CD4-positive, CD25-positive, alpha-beta regulatory T cell (primary cell): ENCODE measurements around the gene BICC1. TPM values are rescaled to one million over a fixed set of nuclear protein-coding genes. Genes with fewer than 3 reads are reported as not detected.

Source experiments
- ATAC-seq, 2 donors: fragments of 150-1000 bp; cut with Tn5 transposase; one replicate each; pipeline ENCODE4 v1.10.0; 2021; ENCODE audit warnings: low read depth in 2 of 2, moderate number of reproducible peaks in 2 of 2, moderate library complexity in 1 of 2
- DNase-seq, 3 donors: peaks; one replicate each; pipeline versions ENCODE4 v3.0.0 to v3.0.0-alpha.2; 2012 to 2022; ENCODE audit warnings: mixed read lengths in 1 of 3
- H3K27ac ChIP-seq: one replicate; pipeline ENCODE4 v1.7.0; 2013; ENCODE audit warnings: mild to moderate bottlenecking, low read length; ENCODE audit not compliant: insufficient read depth, poor library complexity, severe bottlenecking
- H3K27me3 ChIP-seq: one replicate; pipeline ENCODE4 v1.7.0; 2013; ENCODE audit warnings: low read length; ENCODE audit not compliant: control insufficient read depth, insufficient read depth
- H3K36me3 ChIP-seq: one replicate; pipeline ENCODE4 v1.7.0; 2013; ENCODE audit warnings: mild to moderate bottlenecking, low read length, moderate library complexity; ENCODE audit not compliant: control insufficient read depth, insufficient read depth
- H3K4me1 ChIP-seq: 2 replicates; pipeline ENCODE4 v1.7.0; 2013; ENCODE audit warnings: mild to moderate bottlenecking, low read length; ENCODE audit not compliant: insufficient read depth, control insufficient read depth, poor library complexity, severe bottlenecking
- H3K4me3 ChIP-seq: one replicate; pipeline ENCODE4 v1.7.0; 2013; ENCODE audit warnings: low read depth, mild to moderate bottlenecking, low read length, moderate library complexity
- H3K9me3 ChIP-seq, 2 experiments: 1 replicate in 1 of 2; 2 replicates in 1 of 2; pipeline ENCODE4 v1.7.0; 2013; ENCODE audit warnings: low read length in 2 of 2, mild to moderate bottlenecking in 1 of 2, moderate library complexity in 1 of 2; ENCODE audit not compliant: control insufficient read depth in 2 of 2
- H3K27ac Mint-ChIP-seq, 3 donors: one replicate each; pipeline ENCODE4 v1.8.0; 2020 to 2022; ENCODE audit warnings: mild to moderate bottlenecking in 3 of 3, mixed read lengths in 3 of 3, moderate library complexity in 2 of 3
- H3K27me3 Mint-ChIP-seq: one replicate; pipeline ENCODE4 v1.8.0; 2022; ENCODE audit warnings: mild to moderate bottlenecking, mixed read lengths
- H3K36me3 Mint-ChIP-seq: one replicate; pipeline ENCODE4 v1.8.0; 2020; ENCODE audit warnings: mixed read lengths
- H3K4me1 Mint-ChIP-seq, 4 donors: one replicate each; pipeline ENCODE4 v1.8.0; 2020 to 2022; ENCODE audit warnings: mixed read lengths in 4 of 4, mild to moderate bottlenecking in 1 of 4
- H3K4me3 Mint-ChIP-seq, 4 donors: one replicate each; pipeline ENCODE4 v1.8.0; 2020 to 2022; ENCODE audit warnings: mild to moderate bottlenecking in 4 of 4, mixed read lengths in 4 of 4, moderate library complexity in 3 of 4
- H3K9me3 Mint-ChIP-seq, 7 donors: one replicate each; pipeline ENCODE4 v1.8.0; 2020 to 2022; ENCODE audit warnings: mixed read lengths in 7 of 7, mild to moderate bottlenecking in 3 of 7, moderate library complexity in 2 of 7
- polyA plus RNA-seq, 4 donors: library from polyadenylated mRNA; unstranded; fragments of 300-500 nt; fragmentation: Illumina TruSeq; gene quantifications; one replicate each; pipeline ENCODE4 v1.2.3, GENCODE V29; 2021
- total RNA-seq: library from RNA; stranded (reverse); gene quantifications from one replicate; pipeline ENCODE4 v1.2.3, GENCODE V29; 2022

BICC1 gene
- total and polyA plus RNA-seq, 5 donors from 2014 or later, result 0.20 TPM; not detected in 4

DNA sequence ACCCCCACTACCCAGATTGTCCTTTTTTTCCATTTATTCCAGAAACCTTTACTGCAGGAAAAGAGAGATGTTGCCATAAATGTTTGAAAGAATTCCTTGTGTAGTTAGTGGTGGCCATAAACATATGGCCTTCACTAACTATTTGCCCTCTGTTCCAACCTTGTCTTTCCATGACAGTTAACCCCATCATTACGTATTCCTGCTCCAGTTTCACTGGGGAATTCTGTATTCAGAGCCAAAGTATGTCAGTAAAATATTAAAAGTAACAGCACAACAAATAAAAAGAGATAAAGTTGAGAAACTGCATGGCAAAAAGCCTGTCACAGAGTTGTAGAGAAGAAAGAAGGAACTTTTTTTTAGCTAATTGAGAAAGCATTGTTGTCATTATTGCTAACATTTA, 261.3 kb downstream of the BICC1 start:
- H3K27ac Mint-ChIP-seq, result no peak overlapping the region
- H3K4me3 ChIP-seq, result no peak overlapping the region
- H3K27ac ChIP-seq, result no peak overlapping the region
- ATAC-seq, result no peak
- H3K9me3 ChIP-seq, result no peaks in the 10 kb centered on the region
- DNase-seq, result no peak
- H3K36me3 Mint-ChIP-seq, result no peaks in the 10 kb centered on the region
- no peaks in the 10 kb centered on the region for H3K4me1 ChIP-seq
- H3K4me1 Mint-ChIP-seq, result no peaks in the 10 kb centered on the region
- H3K27me3 ChIP-seq, result no peaks in the 10 kb centered on the region
- no peak overlapping the region for H3K4me3 Mint-ChIP-seq
- peaks cover 0 to 3% (median 0%) of the 10 kb centered on the region in 7 donors for H3K9me3 Mint-ChIP-seq
- H3K36me3 ChIP-seq, result no peaks in the 10 kb centered on the region
- no peaks in the 10 kb centered on the region for H3K27me3 Mint-ChIP-seq

DNA sequence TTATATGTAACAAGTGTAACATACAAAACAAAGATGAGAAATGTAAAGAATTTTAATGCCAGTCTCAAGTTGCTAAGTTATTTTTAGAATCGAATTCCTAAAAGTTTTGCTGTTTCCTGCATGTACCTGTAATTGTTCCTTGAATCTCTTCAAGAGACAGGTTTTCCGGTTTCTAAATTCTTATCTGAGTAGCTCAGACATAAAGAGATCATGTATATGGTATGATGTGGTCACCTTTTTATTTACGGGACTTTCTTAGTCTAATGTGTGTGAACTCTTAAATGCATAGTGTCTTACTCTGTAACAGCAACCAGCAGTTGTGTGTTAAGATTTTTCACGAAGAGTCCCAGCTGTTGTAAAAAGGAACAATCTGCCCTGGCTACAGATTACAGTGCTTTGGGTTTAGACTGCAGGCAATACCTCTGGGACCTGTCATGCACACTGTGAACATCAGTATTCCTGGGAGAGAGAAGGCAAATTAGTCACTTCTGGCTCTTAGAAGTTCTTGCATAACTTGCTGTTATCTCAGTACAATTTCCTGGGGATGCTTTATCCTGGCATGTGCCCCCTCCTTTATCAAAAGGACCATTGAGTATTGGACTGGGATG, 263.4 kb downstream of the BICC1 start:
- DNase-seq (no peak), ATAC-seq (no peak)
- H3K4me1 ChIP-seq, result no peaks in the 10 kb centered on the region
- peaks cover 0 to 3% (median 0%) of the 10 kb centered on the region in 7 donors for H3K9me3 Mint-ChIP-seq
- H3K4me3 Mint-ChIP-seq, result no peak overlapping the region
- no peaks in the 10 kb centered on the region for H3K27me3 Mint-ChIP-seq
- no peak overlapping the region for H3K27ac ChIP-seq
- no peaks in the 10 kb centered on the region for H3K9me3 ChIP-seq
- H3K27me3 ChIP-seq, result no peaks in the 10 kb centered on the region
- no peaks in the 10 kb centered on the region for H3K4me1 Mint-ChIP-seq
- H3K36me3 Mint-ChIP-seq, result no peaks in the 10 kb centered on the region
- no peak overlapping the region for H3K4me3 ChIP-seq
- no peak overlapping the region for H3K27ac Mint-ChIP-seq
- no peaks in the 10 kb centered on the region for H3K36me3 ChIP-seq

DNA sequence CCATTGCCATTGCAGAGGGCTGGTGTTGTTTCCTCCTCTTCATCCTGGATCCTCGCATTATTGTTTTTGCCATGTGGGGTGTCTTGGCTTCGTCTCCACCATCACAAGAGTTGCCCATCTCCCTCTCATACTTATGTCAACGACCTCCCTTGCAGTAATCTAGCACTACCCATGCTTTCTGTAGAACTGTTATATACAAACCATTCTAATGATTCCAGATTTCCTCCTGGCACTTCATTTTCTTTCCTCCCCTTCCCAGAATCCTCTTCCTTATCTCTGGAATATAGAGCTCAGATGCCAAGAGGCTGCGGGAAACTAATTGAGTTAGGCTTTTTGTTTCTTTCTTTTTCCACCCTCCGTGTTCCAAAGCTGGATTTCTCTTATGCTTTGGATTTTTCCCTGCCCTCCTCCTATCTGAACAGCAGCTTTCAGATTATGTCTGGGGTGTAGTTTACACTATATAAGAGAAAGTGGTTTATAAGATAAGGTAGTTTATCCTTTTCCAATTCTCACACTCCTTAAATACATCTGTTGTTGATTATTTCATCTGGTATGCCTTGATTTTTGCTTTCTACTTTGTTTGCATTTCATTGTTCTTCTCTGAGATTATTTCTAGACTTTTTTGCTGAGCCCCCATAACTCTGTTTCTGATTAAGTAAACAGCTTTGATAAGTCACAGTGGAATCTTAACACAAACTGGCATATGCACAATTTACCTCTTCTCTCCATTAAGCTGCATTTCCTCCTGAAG, 264.1 kb downstream of the BICC1 start:
- H3K4me1 Mint-ChIP-seq, result no peaks in the 10 kb centered on the region
- no peaks in the 10 kb centered on the region for H3K4me1 ChIP-seq
- H3K27me3 ChIP-seq, result no peaks in the 10 kb centered on the region
- no peaks in the 10 kb centered on the region for H3K27me3 Mint-ChIP-seq
- no peaks in the 10 kb centered on the region for H3K36me3 ChIP-seq
- no peak overlapping the region for H3K27ac ChIP-seq
- DNase-seq (no peak), ATAC-seq (no peak)
- H3K4me3 Mint-ChIP-seq, result no peak overlapping the region
- H3K9me3 ChIP-seq, result no peaks in the 10 kb centered on the region
- H3K4me3 ChIP-seq, result no peak overlapping the region
- no peaks in the 10 kb centered on the region for H3K36me3 Mint-ChIP-seq
- no peak overlapping the region for H3K27ac Mint-ChIP-seq
- H3K9me3 Mint-ChIP-seq, result peaks cover 0 to 3% (median 0%) of the 10 kb centered on the region in 7 donors

DNA sequence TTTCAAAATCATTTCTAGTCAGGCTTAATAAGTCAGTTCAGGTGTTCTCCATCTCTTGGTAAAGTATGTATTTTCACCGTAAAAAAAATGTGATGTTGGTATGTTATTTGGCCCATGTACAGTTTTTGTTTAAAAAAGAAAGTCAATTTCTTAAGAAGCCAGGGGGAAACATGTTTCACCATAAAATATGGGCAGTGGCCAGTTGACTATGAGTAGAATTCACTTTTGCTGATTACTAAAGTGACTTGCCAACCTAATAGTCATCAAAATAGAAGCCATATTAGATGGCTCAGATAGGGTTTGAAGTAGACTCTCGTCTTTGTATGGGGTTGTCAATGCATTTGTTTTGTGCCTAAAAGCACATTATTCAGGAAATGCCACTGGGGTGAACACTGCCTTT, 266.3 kb downstream of the BICC1 start:
- no peak overlapping the region for H3K4me3 Mint-ChIP-seq

DNA sequence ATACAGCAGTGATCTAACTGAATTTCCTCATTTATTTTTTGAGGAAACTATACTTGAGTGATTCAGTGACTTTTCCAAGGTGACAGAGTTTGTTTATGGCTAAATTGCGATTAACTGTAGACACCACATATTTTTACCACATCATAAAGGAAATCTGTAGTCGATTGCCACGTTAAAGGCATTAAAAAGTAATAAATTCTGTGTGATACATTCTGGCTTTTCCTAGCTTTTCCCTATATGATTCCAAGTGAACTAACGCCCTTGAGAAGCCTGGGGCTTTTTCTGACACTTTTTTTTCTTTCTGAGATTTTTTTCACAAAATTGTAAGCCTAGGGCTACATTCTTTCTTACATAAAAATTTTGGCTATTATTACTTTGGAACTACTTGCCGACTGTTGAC, 266.9 kb downstream of the BICC1 start:
- Histone ChIP-seq H3K36me3 (no peaks in the 10 kb centered on the region), H3K27ac (no peak overlapping the region), H3K9me3 (no peaks in the 10 kb centered on the region), H3K4me1 (no peaks in the 10 kb centered on the region), H3K27me3 (no peaks in the 10 kb centered on the region), H3K4me3 (no peak overlapping the region)
- H3K4me1 Mint-ChIP-seq, result no peaks in the 10 kb centered on the region
- H3K4me3 Mint-ChIP-seq, result no peak overlapping the region
- no peak overlapping the region for H3K27ac Mint-ChIP-seq
- peaks cover 0 to 1% (median 0%) of the 10 kb centered on the region in 7 donors for H3K9me3 Mint-ChIP-seq
- DNase-seq (no peak), ATAC-seq (no peak)
- H3K27me3 Mint-ChIP-seq, result no peaks in the 10 kb centered on the region
- H3K36me3 Mint-ChIP-seq, result no peaks in the 10 kb centered on the region

More for the DNA sequence above, 266.3 kb downstream of the BICC1 start:
- no peak overlapping the region for H3K27ac Mint-ChIP-seq
- Histone ChIP-seq H3K4me3 (no peak overlapping the region), H3K36me3 (no peaks in the 10 kb centered on the region), H3K27me3 (no peaks in the 10 kb centered on the region), H3K9me3 (no peaks in the 10 kb centered on the region), H3K27ac (no peak overlapping the region), H3K4me1 (no peaks in the 10 kb centered on the region)
- H3K4me1 Mint-ChIP-seq, result no peaks in the 10 kb centered on the region
- DNase-seq (no peak), ATAC-seq (no peak)
- no peaks in the 10 kb centered on the region for H3K27me3 Mint-ChIP-seq
- no peaks in the 10 kb centered on the region for H3K36me3 Mint-ChIP-seq
- H3K9me3 Mint-ChIP-seq, result peaks cover 0 to 1% (median 0%) of the 10 kb centered on the region in 7 donors

DNA sequence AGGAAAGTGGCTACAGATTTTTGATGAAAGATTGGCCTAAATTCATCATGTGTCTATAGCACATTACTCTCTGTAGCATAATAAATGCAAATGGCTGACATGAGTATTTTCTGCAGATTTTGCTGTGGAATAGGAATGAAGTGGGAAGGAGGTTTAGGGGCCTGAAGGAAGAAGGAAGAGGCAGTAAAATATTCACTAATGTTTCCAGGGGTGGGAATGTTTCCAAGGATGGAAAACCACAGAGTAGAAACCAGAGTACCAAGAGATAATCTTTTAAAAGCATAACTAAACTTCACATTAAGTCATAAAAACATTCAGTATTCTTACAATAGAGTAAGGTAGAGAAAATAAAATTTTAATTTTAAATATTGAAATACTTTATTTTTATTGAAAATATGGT, 267.8 kb downstream of the BICC1 start:
- DNase-seq (no peak), ATAC-seq (no peak)
- Histone ChIP-seq H3K4me3 (no peak overlapping the region), H3K9me3 (no peaks in the 10 kb centered on the region), H3K4me1 (no peaks in the 10 kb centered on the region), H3K27me3 (no peaks in the 10 kb centered on the region), H3K36me3 (no peaks in the 10 kb centered on the region), H3K27ac (no peak overlapping the region)
- Mint-ChIP-seq H3K4me1 (no peaks in the 10 kb centered on the region), H3K27ac (no peak overlapping the region), H3K4me3 (no peak overlapping the region), H3K9me3 (peaks cover 0 to 1% (median 0%) of the 10 kb centered on the region in 7 donors), H3K27me3 (no peaks in the 10 kb centered on the region), H3K36me3 (no peaks in the 10 kb centered on the region)

DNA sequence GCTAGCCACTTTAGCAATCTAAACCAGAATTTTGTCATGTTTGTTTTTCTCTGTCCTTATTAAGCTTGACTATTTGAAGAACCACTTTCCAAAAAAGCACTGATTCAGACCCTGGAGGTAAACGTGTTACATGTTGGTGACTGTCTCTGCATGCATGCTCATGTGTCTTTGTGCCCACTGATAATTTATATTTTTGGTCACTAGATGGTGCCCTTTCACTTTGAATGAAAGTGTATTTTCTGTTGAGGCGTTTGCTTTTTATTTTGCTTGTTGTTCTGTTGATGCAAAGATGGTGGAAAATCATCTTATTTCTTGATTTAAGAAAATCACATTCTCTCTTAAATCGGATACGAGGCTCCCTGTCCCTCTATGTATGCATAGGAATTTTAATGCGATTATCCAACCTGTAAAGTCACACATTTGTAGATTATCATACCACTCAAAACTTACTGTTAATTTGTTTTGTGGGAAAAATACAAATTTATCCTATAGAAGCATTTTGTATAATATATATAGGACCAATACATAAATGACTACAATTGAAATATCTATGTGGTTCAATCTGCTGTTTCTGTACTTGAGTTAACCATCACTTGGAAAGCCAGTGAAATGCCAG, 269.3 kb downstream of the BICC1 start:
- H3K4me1 ChIP-seq, result no peaks in the 10 kb centered on the region
- peak in 2 of 3 donors; percentile 5 to 31 for DNase-seq
- no peak overlapping the region for H3K4me3 ChIP-seq
- H3K36me3 ChIP-seq, result no peaks in the 10 kb centered on the region
- Mint-ChIP-seq H3K27me3 (no peaks in the 10 kb centered on the region), H3K27ac (no peak overlapping the region), H3K4me1 (no peaks in the 10 kb centered on the region), H3K9me3 (peaks cover 0 to 1% (median 0%) of the 10 kb centered on the region in 7 donors), H3K36me3 (no peaks in the 10 kb centered on the region), H3K4me3 (no peak overlapping the region)
- no peak overlapping the region for H3K27ac ChIP-seq
- H3K27me3 ChIP-seq, result no peaks in the 10 kb centered on the region
- H3K9me3 ChIP-seq, result no peaks in the 10 kb centered on the region
- ATAC-seq, result no peak
